ENCODE data around the gene TMEM80.
"Not testable (repeated sequence)": the region's sequence is repeated elsewhere in the genome, so short reads cannot be mapped to it uniquely, and the experiment has no call there.

The TMEM80 gene

GRCh38 chr11:679271-680207, 16.1 kb upstream of the TMEM80 start:
- DNase-seq (ENCODE audit: low read depth in 2 of 2) = no peak

DNA sequence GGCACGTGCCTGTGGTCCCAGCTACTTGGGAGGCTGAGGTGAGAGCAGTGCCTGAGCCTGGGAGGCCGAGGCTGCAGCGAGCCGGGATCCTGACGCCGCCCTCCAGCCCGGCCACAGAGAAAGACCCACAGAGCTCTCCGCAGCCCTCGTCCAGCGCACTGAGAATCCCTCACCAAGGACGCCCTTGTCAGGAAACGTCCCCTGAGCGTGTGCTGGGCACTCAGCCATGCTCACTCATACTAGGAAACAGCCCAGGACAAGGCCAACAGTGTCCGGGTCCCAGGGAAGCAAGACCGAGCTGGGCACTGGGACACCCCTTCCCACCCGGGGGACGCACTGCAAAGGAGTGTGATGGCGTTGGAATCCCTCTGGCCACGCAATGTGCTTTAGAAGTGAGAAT, 15.1 kb upstream of the TMEM80 start:
- no peak for DNase-seq (ENCODE audit: low read depth in 2 of 2)

GRCh38 chr11:680970-681369, 14.6 kb upstream of the TMEM80 start:
- DNase-seq (ENCODE audit: low read depth in 2 of 2) = peak; percentile 31 to 49

- DNase-seq (ENCODE audit: low read depth in 2 of 2) = no peak
These were observed 9.0 kb upstream of the TMEM80 start for GRCh38 chr11:686451-687243.

DNA sequence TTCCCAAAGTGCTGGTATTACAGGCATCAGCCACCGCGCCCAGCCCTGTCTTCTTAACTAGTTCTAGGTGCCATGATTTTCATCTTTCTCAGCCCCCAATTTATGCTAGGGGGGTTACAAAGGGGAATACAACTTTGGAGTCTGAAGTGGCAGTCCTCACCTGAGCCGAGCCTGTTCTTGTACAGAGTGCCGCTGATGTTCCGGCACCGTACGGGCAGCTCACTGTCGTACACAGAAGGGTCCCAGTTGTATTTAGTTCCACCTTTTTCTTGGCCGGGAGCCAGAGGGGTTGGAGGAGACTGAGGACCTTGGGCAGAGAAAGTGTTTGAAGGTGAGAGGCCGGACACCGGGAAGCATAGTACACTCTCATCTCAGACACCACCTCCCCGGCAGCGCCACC, 7.9 kb upstream of the TMEM80 start:
- no peak for DNase-seq (ENCODE audit: low read depth in 2 of 2)

GRCh38 chr11:688681-689080, 6.9 kb upstream of the TMEM80 start:
- no peak for DNase-seq (ENCODE audit: low read depth in 2 of 2)

DNA sequence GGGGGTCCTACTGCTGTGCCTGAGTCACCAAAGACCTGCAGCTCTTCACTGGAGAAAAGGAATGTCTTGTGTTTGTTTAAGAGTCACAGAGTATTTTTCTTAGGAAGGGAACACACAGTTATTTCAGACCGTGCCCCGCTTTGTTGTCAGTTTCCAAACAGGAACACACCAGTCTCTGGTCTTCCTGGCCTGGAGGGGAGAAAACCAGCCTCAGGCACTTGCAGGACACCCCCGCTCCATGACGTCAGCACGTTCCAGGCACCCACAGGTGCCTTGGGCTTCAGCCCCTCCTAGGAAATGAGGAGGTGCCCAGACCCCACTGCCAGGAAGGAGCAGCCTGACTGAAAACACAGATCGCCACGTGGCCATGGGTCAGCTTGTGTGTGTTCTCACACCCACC, 6.0 kb upstream of the TMEM80 start:
- no peak for DNase-seq (ENCODE audit: low read depth in 2 of 2)

- not testable (repeated sequence) for DNase-seq (ENCODE audit: low read depth in 2 of 2)
These were observed 5.4 kb upstream of the TMEM80 start for GRCh38 chr11:690244-690643.

DNA sequence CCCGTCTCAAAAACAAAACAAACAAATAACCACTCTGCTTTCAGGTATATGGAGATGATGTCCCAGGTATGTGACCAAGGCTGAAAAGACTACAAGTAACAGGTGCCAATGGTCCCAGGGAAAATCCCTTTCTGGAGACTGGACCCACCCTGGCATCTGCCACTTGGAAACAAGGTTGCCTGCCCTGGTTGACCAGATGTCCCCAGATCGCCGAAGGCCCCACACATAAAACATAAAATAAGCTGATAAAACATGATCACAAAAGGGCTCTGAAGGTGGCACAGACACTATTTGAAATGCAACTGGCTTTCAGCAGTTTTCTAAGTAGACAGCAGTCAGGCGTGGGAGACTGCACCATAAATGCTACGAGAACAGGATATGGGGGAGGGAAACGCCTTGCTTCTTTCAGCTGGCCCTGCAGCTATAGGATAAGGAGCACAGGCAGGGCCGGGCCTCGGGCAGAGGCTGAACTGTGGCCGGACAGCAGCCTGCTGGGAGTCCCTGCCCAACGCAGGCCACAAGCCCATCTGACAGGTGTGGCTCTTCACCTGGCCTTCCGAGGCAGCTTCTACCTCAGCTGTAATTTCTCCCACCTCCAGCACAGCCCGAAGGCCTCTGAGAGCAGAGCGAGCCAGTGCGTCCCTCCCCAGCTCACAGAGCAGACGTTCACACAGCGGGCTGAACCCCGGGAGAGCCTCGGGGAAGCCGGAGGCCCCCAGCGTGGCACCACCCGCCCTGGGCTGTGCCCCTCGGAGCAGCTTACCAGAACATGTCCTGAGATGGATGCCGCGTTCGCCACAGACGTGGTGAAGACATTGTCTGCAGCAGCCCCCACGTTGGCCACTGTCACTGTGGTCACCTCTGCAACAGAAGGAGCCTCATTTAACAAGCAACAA, 4.6 kb upstream of the TMEM80 start:
- no peak for DNase-seq (ENCODE audit: low read depth in 2 of 2)

DNA sequence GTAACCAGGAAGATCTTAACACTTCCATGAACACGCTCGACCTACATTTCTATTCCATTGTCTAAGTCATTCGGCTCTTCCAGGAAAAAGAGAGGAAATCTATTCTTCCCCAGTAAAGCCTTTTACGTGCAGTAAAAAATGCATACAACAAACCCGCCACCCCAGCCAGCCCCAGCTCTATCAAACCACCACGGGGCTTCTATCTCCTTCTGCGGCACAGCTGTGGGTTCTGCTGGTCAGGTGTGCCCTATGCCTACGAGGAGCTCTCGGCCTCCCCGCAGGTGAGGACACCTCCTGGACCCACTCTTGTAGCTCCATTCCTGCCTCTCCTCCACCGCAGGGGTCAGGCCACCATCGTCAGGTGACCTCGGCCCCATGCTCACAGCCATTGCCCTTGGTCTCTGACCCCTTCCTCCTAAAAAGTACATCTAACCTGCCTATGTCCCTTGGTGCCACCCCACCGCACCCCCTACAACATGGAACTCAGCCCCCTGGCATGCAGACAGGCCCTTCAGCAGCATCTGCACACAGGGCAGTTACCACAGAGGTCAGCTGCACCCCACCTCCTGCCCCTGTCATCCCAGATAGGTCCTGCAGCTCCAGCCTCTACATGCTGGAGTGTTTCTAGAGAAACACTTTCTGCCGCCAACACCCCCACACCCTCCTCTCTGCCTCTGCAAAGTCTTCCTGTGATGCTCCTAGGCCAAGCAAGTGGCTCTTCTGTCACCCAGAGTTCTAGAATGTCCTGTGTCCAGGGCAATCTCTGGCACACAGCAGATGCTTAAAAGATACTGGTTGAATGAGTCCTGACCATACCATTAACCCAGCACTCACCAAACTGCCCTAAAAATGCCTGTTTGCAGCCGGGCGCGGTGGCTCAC, 3.7 kb upstream of the TMEM80 start:
- DNase-seq (ENCODE audit: low read depth in 2 of 2) = no peak

- no peak for DNase-seq (ENCODE audit: low read depth in 2 of 2)
These were observed 2.7 kb upstream of the TMEM80 start for GRCh38 chr11:692824-693414.

DNA sequence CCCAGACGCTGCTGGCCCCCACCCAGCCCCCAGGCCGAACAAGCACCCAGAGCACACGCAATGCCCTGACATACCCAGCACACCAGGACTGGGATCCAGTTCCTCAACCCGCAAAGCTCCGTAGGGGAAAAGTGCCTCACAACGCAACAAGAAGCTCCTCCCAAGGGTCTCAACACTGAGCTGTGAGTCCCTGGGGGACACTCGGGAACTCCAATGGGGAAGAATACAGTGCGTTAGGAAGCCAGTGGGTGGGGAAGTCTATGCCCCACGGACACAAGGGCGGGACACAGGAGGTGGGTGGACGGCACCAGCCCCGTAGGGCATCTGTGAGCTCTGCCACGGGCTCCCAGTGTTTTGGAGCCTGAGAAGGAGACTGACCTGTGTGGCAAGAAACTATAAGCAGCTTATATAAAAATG, 2.2 kb upstream of the TMEM80 start:
- no peak for DNase-seq (ENCODE audit: low read depth in 2 of 2)

DNA sequence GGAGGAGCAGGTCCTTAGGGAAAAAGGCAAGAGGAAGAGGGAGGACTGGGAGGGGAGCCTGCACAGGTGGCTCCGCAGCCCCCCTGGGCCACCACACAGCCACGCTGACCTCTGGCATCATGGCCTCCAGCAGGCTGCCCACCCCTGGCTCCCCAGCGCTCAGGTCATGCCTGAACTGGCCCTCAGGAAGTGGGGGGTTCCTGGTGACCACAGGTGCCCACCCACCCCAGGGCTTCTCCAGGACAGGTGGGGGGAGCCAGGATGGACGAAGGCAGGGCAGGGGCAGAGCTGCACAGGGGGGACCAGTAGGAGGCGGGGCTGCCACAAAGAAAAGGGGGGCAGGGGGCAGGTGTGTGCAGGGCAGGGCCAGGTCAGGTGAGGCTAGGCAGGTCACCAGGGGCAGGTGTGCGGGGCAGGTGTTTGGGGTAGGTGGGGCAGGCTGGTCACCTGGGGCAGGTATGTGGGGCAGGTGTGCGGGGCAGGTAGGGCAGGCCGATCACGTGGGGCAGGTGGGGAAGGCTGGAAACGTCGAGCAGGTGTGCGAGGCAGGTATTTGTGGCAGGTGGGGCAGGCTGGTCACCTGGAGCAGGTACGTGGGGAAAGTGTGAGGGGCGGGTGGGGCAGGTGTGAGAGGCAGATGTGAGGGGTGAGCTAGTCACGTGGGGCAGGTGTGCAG, 1.6 kb upstream of the TMEM80 start:
- no peak for DNase-seq (ENCODE audit: low read depth in 2 of 2)

- peak; percentile 99 for DNase-seq (ENCODE audit: low read depth in 2 of 2)
These were observed 891 bp upstream of the TMEM80 start, which contains the start of gene DEAF1 for GRCh38 chr11:694563-695287. DEAF1 (minus strand) TSS chr11:695222; CDS start chr11:695047, 175 bp downstream.

DNA sequence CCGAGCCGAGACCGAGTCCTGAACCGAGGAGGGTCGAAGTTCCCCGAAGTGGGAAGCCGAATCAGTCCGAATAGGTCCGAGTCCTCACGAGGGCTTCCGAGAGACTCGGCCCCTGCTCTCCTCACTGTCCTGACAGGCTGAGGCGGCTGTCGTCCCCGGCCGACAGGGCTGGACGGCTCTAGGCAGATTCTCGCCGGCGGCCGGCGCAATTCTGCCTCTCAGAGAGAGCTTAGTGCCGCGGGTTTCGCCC, 403 bp upstream of the TMEM80 start:
- no peak for DNase-seq (ENCODE audit: low read depth in 2 of 2)

DNA sequence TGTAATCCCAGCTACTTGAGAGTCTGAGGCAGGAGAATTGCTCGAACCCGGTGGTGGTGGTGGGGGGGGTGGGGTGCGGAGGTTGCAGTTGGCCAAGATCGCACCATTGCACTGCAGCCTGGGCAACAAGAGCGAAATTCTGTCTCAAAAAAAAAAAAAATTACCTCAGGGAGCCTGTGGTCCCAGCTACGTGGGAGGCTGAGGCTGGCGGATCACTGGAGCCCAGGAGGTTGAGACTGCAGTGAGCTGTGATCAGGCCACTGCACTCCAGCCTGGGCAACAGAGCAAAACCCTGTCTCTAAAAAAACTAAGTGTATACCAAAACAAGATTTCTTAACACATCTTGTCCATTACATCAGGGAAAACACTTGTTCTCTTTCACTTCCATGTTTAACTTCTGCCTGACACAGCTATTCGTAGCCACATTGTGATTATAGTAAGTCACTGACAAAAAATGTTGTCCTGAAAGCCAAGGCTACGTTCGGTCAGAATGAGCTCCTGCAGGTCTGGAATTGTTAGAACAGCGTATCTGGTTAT, 1.4 kb downstream of the TMEM80 start:
- DNase-seq (ENCODE audit: low read depth in 2 of 2) = no peak

- no peak for DNase-seq (ENCODE audit: low read depth in 2 of 2)
These were observed 2.2 kb downstream of the TMEM80 start for GRCh38 chr11:697811-698311.

- no peak for DNase-seq (ENCODE audit: low read depth in 2 of 2)
These were observed 3.0 kb downstream of the TMEM80 start for GRCh38 chr11:698493-699115.

Data from stimulated activated CD8-positive, alpha-beta memory T cell treated with anti-CD3 and anti-CD28 coated beads, Interleukin-15, amount 100 ng/mL, for 48 hours (primary cell).